ENCODE measurements around the gene MPV17L. TPM values are rescaled to one million over a fixed set of nuclear protein-coding genes. Genes with fewer than 3 reads are reported as not detected.

MPV17L gene
- total RNA-seq, 4 donors from 2014 or later = 7.9 to 13.7 (median 11.3) TPM

GRCh38 chr16:15457400-15457799 is 61.8 kb downstream of the MPV17L start:
- 94 to 96% methylated on average over 2 to 3 of the region's 3 CpGs for WGBS, 2 donors (ENCODE audit: low coverage in 1 of 2)
- no peaks in the 10 kb centered on the region for H3K36me3 ChIP-seq
- no peaks in the 10 kb centered on the region for H3K4me1 ChIP-seq
- no peak for TF ChIP-seq CTCF (IDR thresholded peaks at IDR 0.05)
- TF ChIP-seq POLR2A (IDR thresholded peaks at IDR 0.05) = no peak
- TF ChIP-seq EP300 (IDR thresholded peaks at IDR 0.05) = no peak
- TF ChIP-seq POLR2AphosphoS5 (IDR thresholded peaks at IDR 0.05) = no peak
- H3K27ac ChIP-seq = no peak overlapping the region
- no peaks in the 10 kb centered on the region for H3K9me3 ChIP-seq
- H3K4me3 ChIP-seq = no peak overlapping the region
- no peak for ATAC-seq
- H3K27me3 ChIP-seq = no peaks in the 10 kb centered on the region

GRCh38 chr16:15457958-15458357 is 62.4 kb downstream of the MPV17L start:
- ATAC-seq = no peak
- 65 to 84% methylated on average over 4 of the region's 4 CpGs for WGBS, 2 donors (ENCODE audit: low coverage in 1 of 2)
- Histone ChIP-seq H3K27ac (no peak overlapping the region), H3K4me3 (no peak overlapping the region), H3K27me3 (no peaks in the 10 kb centered on the region), H3K36me3 (no peaks in the 10 kb centered on the region), H3K9me3 (no peaks in the 10 kb centered on the region), H3K4me1 (no peaks in the 10 kb centered on the region)
- no peak for TF ChIP-seq POLR2AphosphoS5 (IDR thresholded peaks at IDR 0.05)
- TF ChIP-seq EP300 (IDR thresholded peaks at IDR 0.05) = no peak
- TF ChIP-seq CTCF (IDR thresholded peaks at IDR 0.05) = no peak
- no peak for TF ChIP-seq POLR2A (IDR thresholded peaks at IDR 0.05)

GRCh38 chr16:15459791-15460190 is 64.2 kb downstream of the MPV17L start:
- no peak overlapping the region for H3K4me3 ChIP-seq

GRCh38 chr16:15460601-15461000 is 65.0 kb downstream of the MPV17L start:
- TF ChIP-seq EP300 (IDR thresholded peaks at IDR 0.05) (no peak), POLR2A (IDR thresholded peaks at IDR 0.05) (no peak)
- no peaks in the 10 kb centered on the region for H3K9me3 ChIP-seq
- no peak overlapping the region for H3K4me3 ChIP-seq
- H3K36me3 ChIP-seq = no peaks in the 10 kb centered on the region
- ATAC-seq = no peak
- WGBS, 2 donors (ENCODE audit: low coverage in 1 of 2) = 78 to 100% methylated on average over 1 to 2 of the region's 3 CpGs
- H3K4me1 ChIP-seq = no peaks in the 10 kb centered on the region
- H3K27me3 ChIP-seq = no peaks in the 10 kb centered on the region
- H3K27ac ChIP-seq = no peak overlapping the region

More at GRCh38 chr16:15459791-15460190, 64.2 kb downstream of the MPV17L start:
- TF ChIP-seq POLR2A (IDR thresholded peaks at IDR 0.05) = no peak
- no peak for TF ChIP-seq CTCF (IDR thresholded peaks at IDR 0.05)
- no peak for TF ChIP-seq POLR2AphosphoS5 (IDR thresholded peaks at IDR 0.05)
- TF ChIP-seq EP300 (IDR thresholded peaks at IDR 0.05) = no peak
- H3K27ac ChIP-seq = no peak overlapping the region
- WGBS, 2 donors (ENCODE audit: low coverage in 1 of 2) = 80 to 93% methylated on average over 1 of the region's 1 CpG
- no peaks in the 10 kb centered on the region for H3K9me3 ChIP-seq
- ATAC-seq = no peak
- no peaks in the 10 kb centered on the region for H3K4me1 ChIP-seq
- H3K36me3 ChIP-seq = no peaks in the 10 kb centered on the region
- H3K27me3 ChIP-seq = no peaks in the 10 kb centered on the region

GRCh38 chr16:15461376-15461775 is 65.8 kb downstream of the MPV17L start:
- no peak for ATAC-seq
- no peaks in the 10 kb centered on the region for H3K4me1 ChIP-seq
- no peak overlapping the region for H3K4me3 ChIP-seq
- TF ChIP-seq POLR2A (IDR thresholded peaks at IDR 0.05) (no peak), POLR2AphosphoS5 (IDR thresholded peaks at IDR 0.05) (no peak), CTCF (IDR thresholded peaks at IDR 0.05) (no peak), EP300 (IDR thresholded peaks at IDR 0.05) (no peak)
- no peaks in the 10 kb centered on the region for H3K36me3 ChIP-seq
- H3K27me3 ChIP-seq = no peaks in the 10 kb centered on the region
- WGBS, 2 donors (ENCODE audit: low coverage in 1 of 2) = 70 to 92% methylated on average over 3 to 6 of the region's 6 CpGs
- H3K9me3 ChIP-seq = no peaks in the 10 kb centered on the region
- no peak overlapping the region for H3K27ac ChIP-seq

Other genes with a start within 250 kb of the MPV17L start
- gene NPIPA5, start 17.5 kb upstream of the MPV17L start, total RNA-seq = 10 to 100 TPM in 3 of 4 donors, 1 to 10 TPM in 1; 8.6 to 37.6 (median 16.6) TPM
- gene BMERB1, start 38.8 kb downstream of the MPV17L start, total RNA-seq = 100 to 1,000 TPM in 2 of 4 donors, 10 to 100 TPM in 2; 84.5 to 135 (median 101) TPM
- 10 to 100 TPM; 38.2 to 67.7 (median 53.3) TPM for gene MARF1, start 247.4 kb downstream of the MPV17L start, total RNA-seq